Smooth muscle cell (in vitro differentiated cells): Measurements from ENCODE around the gene PTEN. TPM values are rescaled to one million over a fixed set of nuclear protein-coding genes. Genes with fewer than 3 reads are reported as not detected.

Experiments
- DNase-seq: peaks from one replicate; lab custom pipeline; 2025; ENCODE audit not compliant: unreplicated experiment; lab: John Stamatoyannopoulos, UW
- H2AFZ ChIP-seq: fragments of 200-600 bp; sonication (generic); 2 replicates; pipeline ENCODE4 v1.6.0; 2016; ENCODE audit warnings: antibody characterized with exemption, low read depth, mild to moderate bottlenecking
- H3F3A ChIP-seq: fragments of 200-600 bp; sonication (generic); 2 replicates; pipeline ENCODE4 v1.6.0; 2017; ENCODE audit warnings: antibody characterized with exemption, low read depth
- H3K27ac ChIP-seq: fragments of 200-600 bp; sonication (generic); 2 replicates; pipeline ENCODE4 v1.5.1; 2016; ENCODE audit warnings: low read depth, mild to moderate bottlenecking
- H3K27me3 ChIP-seq: fragments of 200-600 bp; sonication (generic); 2 replicates; pipeline ENCODE4 v1.6.1; 2016; ENCODE audit warnings: low read depth, mild to moderate bottlenecking
- H3K36me3 ChIP-seq: fragments of 200-600 bp; sonication (generic); 2 replicates; pipeline ENCODE4 v1.5.1; 2016; ENCODE audit warnings: low read depth
- H3K4me1 ChIP-seq: fragments of 200-600 bp; sonication (generic); 2 replicates; pipeline ENCODE4 v1.5.1; 2016; ENCODE audit warnings: low read depth
- H3K4me2 ChIP-seq: fragments of 200-600 bp; sonication (generic); 2 replicates; pipeline ENCODE4 v1.6.0; 2016; ENCODE audit warnings: mild to moderate bottlenecking
- H3K4me3 ChIP-seq: fragments of 200-600 bp; sonication (generic); 2 replicates; pipeline ENCODE4 v1.5.1; 2016; ENCODE audit warnings: mild to moderate bottlenecking
- H3K79me2 ChIP-seq: fragments of 200-600 bp; sonication (generic); 2 replicates; pipeline ENCODE4 v1.6.0; 2016; ENCODE audit warnings: low read depth, mild to moderate bottlenecking
- H3K9ac ChIP-seq: fragments of 200-600 bp; sonication (generic); 2 replicates; pipeline ENCODE4 v1.6.0; 2016; ENCODE audit warnings: low read depth
- H3K9me3 ChIP-seq: fragments of 200-600 bp; sonication (generic); replicated peaks from 2 replicates; pipeline ENCODE4 v1.5.1; 2016; ENCODE audit warnings: low read depth
- H4K20me1 ChIP-seq: fragments of 200-600 bp; sonication (generic); 2 replicates; pipeline ENCODE4 v1.6.0; 2016; ENCODE audit warnings: low read depth
- WGBS: methylation state at CpG from one replicate; pipeline ENCODE4 v1.1.7; 2016; ENCODE audit warnings: low lambda C conversion rate; 5-methylcytosine and 5-hydroxymethylcytosine counted together
- polyA plus RNA-seq: library from polyadenylated mRNA; unstranded; fragments of >200 nt; fragmentation: Nextera tagmentation; extraction: Ambion mirVana; gene quantifications from 2 replicates; pipeline ENCODE4 v1.2.1, GENCODE V29; 2016
- total RNA-seq: library from RNA; depleted of rRNA; stranded (reverse); fragments of >200 nt; gene quantifications from 2 replicates; pipeline ENCODE4 v1.2.3, GENCODE V29; 2014
- TF ChIP-seq, protein P1 (sequence below): fragments of 200-600 bp; sonication (generic); IDR thresholded peaks from 2 replicates; pipeline ENCODE4 v1.5.1; 2017; ENCODE audit warnings: borderline replicate concordance, mild to moderate bottlenecking, antibody characterized with exemption; ENCODE audit not compliant: insufficient read depth, poor library complexity, severe bottlenecking

Gene PTEN
- total and polyA plus RNA-seq, 2 experiments from 2014 or later, result 30.6 to 78.3 TPM

DNA sequence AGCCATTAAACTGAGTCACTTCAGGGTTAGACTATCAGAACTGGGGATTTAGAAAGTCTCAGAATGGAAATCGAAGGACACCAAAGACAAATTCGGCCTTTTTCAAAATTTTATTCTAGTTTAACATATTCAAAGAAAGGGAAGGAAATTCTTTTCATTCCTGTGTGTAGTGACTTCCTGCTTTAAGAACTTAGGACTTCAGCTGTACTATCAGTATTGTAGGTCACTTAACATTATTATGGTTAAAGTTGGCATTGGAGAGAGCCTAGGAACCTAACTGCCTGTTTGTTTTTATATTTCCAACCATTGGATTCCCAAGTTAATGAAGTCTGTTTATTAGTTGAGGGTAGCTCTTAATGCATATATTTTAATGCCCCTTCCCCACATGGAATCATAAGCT, 63.7 kb downstream of the PTEN start:
- Histone ChIP-seq H4K20me1 (peaks cover 100% of the 10 kb centered on the region), H3K4me3 (no peak overlapping the region), H3K4me1 (peaks cover 17% of the 10 kb centered on the region), H3K9ac (no peak overlapping the region), H3K27ac (peak overlapping the region; percentile 34), H3K9me3 (no peaks in the 10 kb centered on the region), H3K27me3 (no peaks in the 10 kb centered on the region), H3K79me2 (peaks cover 86% of the 10 kb centered on the region), H3F3A (peaks cover 7% of the 10 kb centered on the region), H3K4me2 (peak overlapping the region; percentile 62), H3K36me3 (no peaks in the 10 kb centered on the region), H2AFZ (no peak overlapping the region)
- TF ChIP-seq, protein P1, sequence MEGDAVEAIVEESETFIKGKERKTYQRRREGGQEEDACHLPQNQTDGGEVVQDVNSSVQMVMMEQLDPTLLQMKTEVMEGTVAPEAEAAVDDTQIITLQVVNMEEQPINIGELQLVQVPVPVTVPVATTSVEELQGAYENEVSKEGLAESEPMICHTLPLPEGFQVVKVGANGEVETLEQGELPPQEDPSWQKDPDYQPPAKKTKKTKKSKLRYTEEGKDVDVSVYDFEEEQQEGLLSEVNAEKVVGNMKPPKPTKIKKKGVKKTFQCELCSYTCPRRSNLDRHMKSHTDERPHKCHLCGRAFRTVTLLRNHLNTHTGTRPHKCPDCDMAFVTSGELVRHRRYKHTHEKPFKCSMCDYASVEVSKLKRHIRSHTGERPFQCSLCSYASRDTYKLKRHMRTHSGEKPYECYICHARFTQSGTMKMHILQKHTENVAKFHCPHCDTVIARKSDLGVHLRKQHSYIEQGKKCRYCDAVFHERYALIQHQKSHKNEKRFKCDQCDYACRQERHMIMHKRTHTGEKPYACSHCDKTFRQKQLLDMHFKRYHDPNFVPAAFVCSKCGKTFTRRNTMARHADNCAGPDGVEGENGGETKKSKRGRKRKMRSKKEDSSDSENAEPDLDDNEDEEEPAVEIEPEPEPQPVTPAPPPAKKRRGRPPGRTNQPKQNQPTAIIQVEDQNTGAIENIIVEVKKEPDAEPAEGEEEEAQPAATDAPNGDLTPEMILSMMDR, result no peak
- DNase-seq, result no peak
- 65% methylated on average over 2 of the region's 2 CpGs for WGBS

DNA sequence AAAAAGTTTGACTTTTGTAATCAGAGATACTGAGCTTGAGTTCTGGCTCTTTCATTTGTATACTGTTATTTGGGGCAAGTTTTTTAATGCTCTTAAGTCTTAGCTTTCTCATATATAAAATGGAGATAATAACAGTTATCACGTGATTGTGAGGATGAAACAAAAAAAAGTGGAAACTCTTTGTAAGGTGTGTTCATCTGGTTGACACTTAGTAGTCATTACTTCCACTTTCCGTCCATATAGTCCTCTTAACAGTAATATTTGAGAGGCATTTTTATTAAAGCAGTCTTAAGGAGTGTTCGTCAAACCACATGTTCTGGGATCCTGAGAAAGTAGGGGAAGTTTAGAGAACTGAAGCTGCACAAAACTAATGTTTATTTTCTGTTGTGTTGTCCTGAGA, 65.6 kb downstream of the PTEN start:
- no peaks in the 10 kb centered on the region for H3K9me3 ChIP-seq
- WGBS, result 74% methylated on average over 3 of the region's 3 CpGs
- no peak overlapping the region for H2AFZ ChIP-seq
- H3F3A ChIP-seq, result peaks cover 7% of the 10 kb centered on the region
- no peak for DNase-seq
- peaks cover 81% of the 10 kb centered on the region for H3K79me2 ChIP-seq
- H3K27ac ChIP-seq, result no peak overlapping the region
- no peak overlapping the region for H3K9ac ChIP-seq
- no peaks in the 10 kb centered on the region for H3K27me3 ChIP-seq
- TF ChIP-seq, protein P1, result no peak
- H4K20me1 ChIP-seq, result peaks cover 99% of the 10 kb centered on the region
- H3K36me3 ChIP-seq, result peaks cover 2% of the 10 kb centered on the region
- H3K4me2 ChIP-seq, result no peak overlapping the region
- peaks cover 17% of the 10 kb centered on the region for H3K4me1 ChIP-seq
- no peak overlapping the region for H3K4me3 ChIP-seq

DNA sequence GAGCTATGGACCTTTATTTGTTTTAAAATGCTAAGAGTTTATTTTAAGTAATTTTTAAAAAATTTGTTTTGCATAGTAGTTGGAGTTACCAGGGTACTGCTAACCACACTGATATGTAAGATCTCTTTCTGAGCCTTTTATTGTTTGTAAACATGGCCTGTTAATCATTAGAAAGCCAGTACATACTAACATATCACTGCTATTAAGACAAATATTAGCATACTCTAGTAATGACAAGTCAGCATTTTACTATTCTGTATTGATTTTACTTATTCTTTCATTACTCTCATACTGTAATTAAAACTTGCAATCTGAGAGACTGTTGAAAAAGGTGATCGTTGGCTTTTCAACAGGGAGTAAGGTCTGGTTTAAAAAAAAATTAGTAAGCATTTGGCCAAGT, 66.7 kb downstream of the PTEN start:
- peaks cover 7% of the 10 kb centered on the region for H3F3A ChIP-seq
- WGBS, result 86% methylated on average over 1 of the region's 1 CpG
- H3K4me1 ChIP-seq, result peaks cover 17% of the 10 kb centered on the region
- no peaks in the 10 kb centered on the region for H3K27me3 ChIP-seq
- H3K4me3 ChIP-seq, result no peak overlapping the region
- H3K36me3 ChIP-seq, result peaks cover 8% of the 10 kb centered on the region
- H3K9ac ChIP-seq, result no peak overlapping the region
- peak overlapping the region; percentile 6 for H3K27ac ChIP-seq
- peak overlapping the region; percentile 24 for H3K4me2 ChIP-seq
- no peaks in the 10 kb centered on the region for H3K9me3 ChIP-seq
- H3K79me2 ChIP-seq, result peaks cover 74% of the 10 kb centered on the region
- DNase-seq, result no peak
- peaks cover 99% of the 10 kb centered on the region for H4K20me1 ChIP-seq
- no peak overlapping the region for H2AFZ ChIP-seq
- TF ChIP-seq, protein P1, result no peak
